ENCODE measurements around the gene ST6GAL1.

Gene ST6GAL1

DNA sequence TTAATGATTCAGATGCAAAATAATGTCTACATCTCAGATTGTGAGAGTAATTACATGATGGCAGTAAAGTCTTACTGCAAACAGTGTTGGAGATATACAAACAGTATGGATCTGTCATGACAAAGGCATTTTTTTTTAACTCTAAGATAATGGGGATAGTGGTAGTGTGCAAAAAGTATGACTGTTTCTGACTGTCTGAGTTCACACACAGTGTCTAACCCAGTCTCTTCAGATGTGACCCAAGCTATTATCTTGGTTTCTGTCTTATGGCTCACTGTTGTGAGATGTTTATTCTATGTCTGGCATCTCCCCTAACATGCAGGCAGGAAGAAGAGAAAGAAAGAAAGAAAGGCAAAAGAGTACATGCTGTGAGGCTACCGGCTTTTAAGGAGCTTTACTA lies 191.9 kb downstream of the ST6GAL1 start:
- no peak for FAIRE-seq

DNA sequence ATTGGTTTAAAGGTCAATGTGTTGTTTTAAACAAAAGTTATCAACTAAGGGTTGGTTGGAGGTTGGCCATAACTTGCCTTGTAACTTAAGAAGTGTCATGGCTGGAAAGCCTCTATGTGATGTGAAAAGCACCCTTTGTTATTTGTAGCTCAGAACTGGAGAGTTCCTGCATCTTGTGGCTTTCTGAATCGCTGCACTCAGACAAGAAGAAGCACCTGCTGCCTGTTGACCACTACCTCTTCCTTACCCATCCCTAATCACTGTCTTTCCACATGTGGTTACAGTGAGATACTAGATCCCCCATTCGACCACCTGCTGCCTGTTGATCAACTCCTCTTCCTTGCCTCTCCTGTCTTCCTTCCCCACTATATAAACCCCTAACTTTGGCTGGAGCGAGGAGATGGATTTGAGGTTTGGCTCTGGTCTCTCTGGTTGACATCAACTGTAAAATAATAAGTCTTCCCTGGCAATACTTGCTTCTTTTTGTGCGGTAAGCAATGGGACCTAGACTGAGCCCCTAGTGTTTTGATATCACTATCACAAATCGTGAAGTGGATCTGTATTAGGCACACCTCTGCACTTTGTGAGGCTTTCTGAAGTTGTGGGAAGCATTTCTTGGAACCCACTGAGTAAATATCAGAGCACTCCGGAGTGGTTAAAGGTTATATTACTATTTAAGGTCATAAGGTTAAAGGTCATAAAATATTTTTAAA lies 195.1 kb downstream of the ST6GAL1 start:
- FAIRE-seq, result no peak
